GM13976 (cell line): ENCODE data around the gene CCNDBP1.

Source experiments
- DNase-seq: peaks from one replicate; pipeline ENCODE4 v3.0.0; 2012; ENCODE audit warnings: low spot score
- in situ Hi-C: fragments of 300-500 bp; cut with MboI; formaldehyde crosslinking; loops from one replicate; pipeline ENCODE4 v1.12.0; 2022; ENCODE audit warnings: low sequenced_read_pairs, mixed read lengths, inconsistent platforms; ENCODE audit not compliant: unreplicated experiment
- TF ChIP-seq, protein P1 (sequence below): IDR thresholded peaks from 2 replicates; pipeline ENCODE4 v1.5.1; 2012; ENCODE audit warnings: borderline replicate concordance, mild to moderate bottlenecking; ENCODE audit not compliant: insufficient read depth; ENCODE audit errors: extremely low read depth, missing control alignments, control extremely low read depth

CCNDBP1 gene

DNA sequence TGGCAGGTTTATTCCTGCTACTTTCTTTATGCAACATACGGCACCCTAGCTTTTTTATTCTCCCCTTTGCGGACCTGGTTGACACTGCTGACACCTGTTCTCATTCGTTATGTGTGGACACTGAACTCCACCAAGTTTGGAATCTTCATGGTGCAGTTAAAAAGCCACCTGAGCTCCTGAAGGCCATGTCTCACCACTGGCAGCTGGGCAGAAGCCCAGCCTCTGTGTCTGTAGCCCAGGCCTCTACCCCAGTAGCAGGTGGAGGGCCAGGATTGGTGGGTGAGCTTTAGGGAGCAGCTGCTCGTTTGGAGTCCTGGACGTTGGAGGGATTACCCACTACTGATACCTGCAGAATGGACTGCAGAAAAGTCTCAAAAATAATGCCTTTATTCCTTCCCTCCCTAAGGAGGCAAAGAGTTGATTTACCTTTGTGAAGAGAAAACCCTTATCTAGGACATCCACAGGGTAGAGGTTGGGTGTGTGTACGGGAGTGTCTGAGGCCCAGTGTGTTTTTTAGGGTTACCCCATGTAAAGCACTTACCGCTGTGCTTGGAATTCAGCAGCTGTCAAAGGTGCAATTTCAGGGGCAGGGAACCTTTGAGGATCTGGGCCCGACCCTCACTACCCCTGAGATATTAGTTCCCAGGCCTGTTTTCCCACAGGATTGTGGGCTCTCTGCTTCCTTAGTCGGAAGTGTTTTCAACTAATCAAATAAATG lies 637 bp upstream of the CCNDBP1 start:
- no peak for DNase-seq
- in situ Hi-C loops: no loop called here
- TF ChIP-seq, protein P1, sequence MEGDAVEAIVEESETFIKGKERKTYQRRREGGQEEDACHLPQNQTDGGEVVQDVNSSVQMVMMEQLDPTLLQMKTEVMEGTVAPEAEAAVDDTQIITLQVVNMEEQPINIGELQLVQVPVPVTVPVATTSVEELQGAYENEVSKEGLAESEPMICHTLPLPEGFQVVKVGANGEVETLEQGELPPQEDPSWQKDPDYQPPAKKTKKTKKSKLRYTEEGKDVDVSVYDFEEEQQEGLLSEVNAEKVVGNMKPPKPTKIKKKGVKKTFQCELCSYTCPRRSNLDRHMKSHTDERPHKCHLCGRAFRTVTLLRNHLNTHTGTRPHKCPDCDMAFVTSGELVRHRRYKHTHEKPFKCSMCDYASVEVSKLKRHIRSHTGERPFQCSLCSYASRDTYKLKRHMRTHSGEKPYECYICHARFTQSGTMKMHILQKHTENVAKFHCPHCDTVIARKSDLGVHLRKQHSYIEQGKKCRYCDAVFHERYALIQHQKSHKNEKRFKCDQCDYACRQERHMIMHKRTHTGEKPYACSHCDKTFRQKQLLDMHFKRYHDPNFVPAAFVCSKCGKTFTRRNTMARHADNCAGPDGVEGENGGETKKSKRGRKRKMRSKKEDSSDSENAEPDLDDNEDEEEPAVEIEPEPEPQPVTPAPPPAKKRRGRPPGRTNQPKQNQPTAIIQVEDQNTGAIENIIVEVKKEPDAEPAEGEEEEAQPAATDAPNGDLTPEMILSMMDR: no peak

DNA sequence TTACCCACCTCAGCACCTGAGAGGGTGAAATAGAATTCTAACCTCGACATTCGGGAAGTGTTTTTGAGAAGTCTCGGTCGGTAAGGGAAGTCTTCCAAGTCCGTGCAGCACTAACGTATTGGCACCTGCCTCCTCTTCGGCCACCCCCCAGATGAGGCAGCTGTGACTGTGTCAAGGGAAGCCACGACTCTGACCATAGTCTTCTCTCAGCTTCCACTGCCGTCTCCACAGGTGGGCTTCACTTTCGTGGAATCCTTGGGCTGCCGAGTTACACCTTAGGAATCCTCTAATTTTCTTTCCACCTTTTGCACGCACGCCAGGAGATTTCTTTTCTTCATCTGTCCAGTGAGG lies 775 bp downstream of the CCNDBP1 start:
- in situ Hi-C loops: no loop called here
- peak; percentile 57 for DNase-seq
- TF ChIP-seq, protein P1: no peak

DNA sequence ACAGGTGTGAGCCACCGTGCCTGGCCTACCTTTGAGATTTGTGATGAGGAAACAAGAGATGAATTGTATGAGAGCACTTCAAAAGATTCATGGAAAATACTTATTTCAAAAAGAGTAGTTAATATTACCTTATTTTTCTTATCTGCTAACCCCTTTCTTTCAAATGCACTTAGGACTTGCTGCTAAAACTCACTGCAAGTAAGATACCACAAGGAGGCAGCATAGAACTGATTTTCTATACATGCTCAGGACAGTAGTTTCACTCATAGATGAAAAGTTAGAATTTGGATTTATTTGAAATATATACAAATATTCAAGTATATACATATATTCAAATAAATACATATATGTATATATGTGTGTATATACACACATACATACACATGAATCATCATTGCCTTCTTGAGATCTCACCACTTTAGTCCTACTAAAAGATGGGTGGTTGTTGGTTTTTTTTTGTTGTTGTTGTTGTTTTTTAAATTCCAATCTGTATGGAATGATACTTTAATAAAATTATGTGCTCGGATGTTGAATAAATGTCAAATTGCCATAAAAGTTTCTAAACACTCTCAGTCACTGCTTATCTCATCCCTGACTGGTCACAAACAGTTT lies 2.4 kb downstream of the CCNDBP1 start:
- in situ Hi-C loops: no loop called here
- no peak for DNase-seq
- TF ChIP-seq, protein P1: peak; percentile 47

DNA sequence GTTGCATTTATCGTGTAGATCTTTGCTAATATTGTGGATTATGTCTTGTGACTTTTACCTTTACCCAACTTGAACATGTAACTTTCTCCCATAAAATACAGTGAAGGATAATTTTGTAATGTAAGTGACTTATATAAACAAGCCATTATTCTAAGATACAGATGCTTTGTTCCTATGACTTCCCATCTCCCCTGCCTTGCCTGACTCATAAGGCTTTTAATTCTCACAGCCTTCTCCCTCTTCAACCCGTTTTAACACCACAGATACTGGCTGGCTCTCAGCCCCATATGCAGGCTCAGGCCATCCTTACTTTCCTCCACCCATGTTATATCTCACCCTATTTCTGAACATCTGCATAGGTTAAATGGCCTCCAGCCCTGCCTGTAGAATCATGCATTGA lies 4.1 kb downstream of the CCNDBP1 start:
- TF ChIP-seq, protein P1: no peak
- in situ Hi-C loops: no loop called here
- no peak for DNase-seq

DNA sequence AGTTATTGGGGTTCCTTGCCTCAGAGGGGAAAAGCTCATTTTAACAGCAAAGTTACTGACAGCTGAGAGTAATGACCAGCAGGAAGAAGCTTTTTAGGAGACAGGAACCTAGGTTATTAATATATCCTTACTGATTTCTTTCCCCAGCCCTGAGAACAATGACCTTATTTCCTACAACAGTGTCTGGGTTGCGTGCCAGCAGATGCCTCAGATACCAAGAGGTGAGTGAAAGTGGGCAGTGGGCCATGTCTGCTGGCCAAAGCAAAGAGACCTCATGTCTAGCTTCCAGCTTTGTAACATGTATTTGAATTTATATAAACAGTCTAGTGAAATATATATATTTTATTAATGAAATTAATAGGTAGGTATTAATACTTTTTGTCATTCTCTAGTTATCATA lies 5.0 kb downstream of the CCNDBP1 start:
- DNase-seq: no peak
- in situ Hi-C loops: no loop called here
- TF ChIP-seq, protein P1: no peak

DNA sequence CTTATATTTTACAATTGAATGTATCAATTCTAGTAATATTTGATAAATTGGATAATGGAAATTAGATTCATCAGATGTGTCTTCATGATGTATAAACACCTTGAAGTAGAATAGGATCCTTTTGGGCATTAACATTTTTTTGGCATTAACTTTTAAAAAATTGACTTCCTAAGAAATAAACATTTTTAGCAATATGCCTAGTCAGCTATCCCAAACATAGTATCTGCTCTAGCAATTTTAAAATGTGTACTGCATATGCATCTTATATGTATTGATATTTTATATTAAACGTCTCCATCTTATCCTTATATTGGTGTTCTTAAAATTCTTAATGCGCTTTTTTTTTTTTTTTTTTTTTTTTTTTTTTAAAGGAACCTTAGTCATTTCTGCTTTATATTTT lies 8.5 kb downstream of the CCNDBP1 start:
- no peak for DNase-seq
- in situ Hi-C loops: no loop called here
- TF ChIP-seq, protein P1: no peak

DNA sequence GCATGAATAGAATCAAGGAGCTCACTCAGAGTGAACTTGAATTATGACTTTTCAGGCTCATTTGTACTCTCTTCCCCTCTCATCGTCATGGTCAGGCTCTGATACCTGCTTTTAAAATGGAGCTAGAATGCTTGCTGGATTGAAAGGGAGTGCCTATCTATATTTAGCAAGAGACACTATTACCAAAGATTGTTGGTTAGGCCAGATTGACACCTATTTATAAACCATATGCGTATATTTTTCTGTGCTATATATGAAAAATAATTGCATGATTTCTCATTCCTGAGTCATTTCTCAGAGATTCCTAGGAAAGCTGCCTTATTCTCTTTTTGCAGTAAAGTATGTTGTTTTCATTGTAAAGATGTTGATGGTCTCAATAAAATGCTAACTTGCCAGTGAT lies 9.6 kb downstream of the CCNDBP1 start:
- in situ Hi-C loops: no loop called here
- no peak for DNase-seq
- TF ChIP-seq, protein P1: no peak
